HT1080 (cell line): ENCODE data around the gene ALKBH8. TPM values are rescaled to one million over a fixed set of nuclear protein-coding genes. Genes with fewer than 3 reads are reported as not detected.

Source experiments
- total RNA-seq: library from RNA; depleted of rRNA; stranded (reverse); fragments of >200 nt; shearing (Covaris generic); gene quantifications from 2 replicates; pipeline ENCODE4 v1.2.3, GENCODE V29; 2014; rRNA removed

ALKBH8 gene
- total RNA-seq, 1 experiment from 2014 or later: 16.0 TPM

Other genes with a start within 250 kb of the ALKBH8 start
- gene CWF19L2, start 107.9 kb downstream of the ALKBH8 start, total RNA-seq: 8.0 and 9.0 TPM in 2 replicates
- gene ELMOD1, start 25.4 kb upstream of the ALKBH8 start, total RNA-seq: 2.3 and 3.4 TPM in 2 replicates
- 0.17 TPM in 1 of 2 replicates, not detected in the other for gene SLN, start 146.3 kb upstream of the ALKBH8 start, total RNA-seq